ENCODE measurements around the gene ICE2. TPM values are rescaled to one million over a fixed set of nuclear protein-coding genes. Genes with fewer than 3 reads are reported as not detected.

ICE2 gene
- total RNA-seq, 2 experiments from 2014 or later: 72.0 to 72.8 TPM

DNA sequence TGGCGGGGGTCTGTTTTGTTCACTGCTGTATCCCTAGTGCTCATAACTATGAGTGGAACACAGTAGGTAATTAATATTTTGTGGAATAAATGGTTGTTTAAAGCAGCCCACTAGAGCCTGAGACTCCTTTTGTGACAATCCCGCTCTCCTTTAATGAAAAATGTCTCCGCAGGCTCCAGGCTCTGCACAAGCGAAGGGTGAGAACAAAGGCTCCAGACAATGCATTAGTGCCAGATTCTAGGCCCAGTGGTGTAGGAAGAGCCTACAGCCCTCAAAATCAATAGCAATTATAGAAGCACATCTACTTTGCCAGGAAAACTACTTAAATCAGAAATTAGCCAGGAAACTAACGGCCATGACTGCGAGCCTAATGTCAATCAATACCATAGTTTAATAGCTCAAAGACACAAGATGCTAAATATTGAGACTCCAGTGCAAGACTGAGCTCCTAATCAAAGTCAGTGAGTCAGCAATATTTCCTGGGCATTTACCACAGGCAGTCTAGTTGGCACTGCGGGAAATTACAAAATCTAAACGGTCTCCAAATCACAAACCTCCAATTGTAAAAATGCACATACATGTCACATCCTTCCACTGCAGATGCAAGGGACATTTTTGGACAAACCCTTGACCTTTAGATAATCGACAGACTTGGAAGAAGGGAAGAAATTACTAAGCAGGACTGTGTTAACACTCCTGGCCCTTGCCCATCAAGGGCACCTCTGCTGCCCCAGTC lies 83.5 kb downstream of the ICE2 start:
- H3K4me1 Mint-ChIP-seq: peaks cover 30% of the 10 kb centered on the region
- peaks cover 12% of the 10 kb centered on the region for H3K27me3 Mint-ChIP-seq
- H3K4me3 Mint-ChIP-seq: no peak overlapping the region
- no peak overlapping the region for H3K27ac Mint-ChIP-seq
- peaks cover 3% of the 10 kb centered on the region for H3K36me3 Mint-ChIP-seq
- DNase-seq: no peak
- no peaks in the 10 kb centered on the region for H3K9me3 Mint-ChIP-seq

DNA sequence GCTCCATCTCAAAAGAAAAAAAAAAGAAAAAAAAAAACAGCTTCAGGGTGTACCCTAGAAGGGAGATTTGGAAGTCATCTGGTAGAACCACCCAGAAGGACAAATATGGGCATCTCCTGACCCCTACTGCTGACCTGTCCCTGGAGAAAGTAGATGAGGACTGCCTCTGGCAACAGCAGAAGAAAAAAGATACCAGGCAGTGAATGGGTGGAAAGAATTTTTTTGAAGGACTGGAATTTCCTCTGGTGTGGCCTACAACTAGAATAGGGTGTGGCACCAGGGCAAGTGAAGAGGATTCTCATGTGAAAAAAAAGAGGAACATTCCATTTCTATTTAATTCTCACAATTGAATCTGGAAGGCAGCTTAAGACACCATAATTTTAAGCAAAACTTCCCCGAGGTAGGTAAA lies 84.2 kb downstream of the ICE2 start:
- H3K27me3 Mint-ChIP-seq: peaks cover 12% of the 10 kb centered on the region
- no peaks in the 10 kb centered on the region for H3K9me3 Mint-ChIP-seq
- H3K4me1 Mint-ChIP-seq: peaks cover 33% of the 10 kb centered on the region
- DNase-seq: no peak
- no peak overlapping the region for H3K27ac Mint-ChIP-seq
- H3K4me3 Mint-ChIP-seq: no peak overlapping the region
- H3K36me3 Mint-ChIP-seq: peaks cover 3% of the 10 kb centered on the region

- Mint-ChIP-seq H3K27me3 (peaks cover 8% of the 10 kb centered on the region), H3K36me3 (peaks cover 3% of the 10 kb centered on the region), H3K9me3 (no peaks in the 10 kb centered on the region), H3K4me3 (no peak overlapping the region), H3K27ac (no peak overlapping the region), H3K4me1 (peaks cover 36% of the 10 kb centered on the region)
- DNase-seq: no peak
These were observed 85.8 kb downstream of the ICE2 start for GRCh38 chr15:60392986-60393790.

- peaks cover 10% of the 10 kb centered on the region for H3K27me3 Mint-ChIP-seq
- no peaks in the 10 kb centered on the region for H3K9me3 Mint-ChIP-seq
- peak; percentile 20 for DNase-seq
- H3K4me1 Mint-ChIP-seq: peaks cover 35% of the 10 kb centered on the region
- H3K36me3 Mint-ChIP-seq: peaks cover 3% of the 10 kb centered on the region
- H3K4me3 Mint-ChIP-seq: no peak overlapping the region
- H3K27ac Mint-ChIP-seq: no peak overlapping the region
These were observed 86.3 kb downstream of the ICE2 start for GRCh38 chr15:60392601-60392985.

DNA sequence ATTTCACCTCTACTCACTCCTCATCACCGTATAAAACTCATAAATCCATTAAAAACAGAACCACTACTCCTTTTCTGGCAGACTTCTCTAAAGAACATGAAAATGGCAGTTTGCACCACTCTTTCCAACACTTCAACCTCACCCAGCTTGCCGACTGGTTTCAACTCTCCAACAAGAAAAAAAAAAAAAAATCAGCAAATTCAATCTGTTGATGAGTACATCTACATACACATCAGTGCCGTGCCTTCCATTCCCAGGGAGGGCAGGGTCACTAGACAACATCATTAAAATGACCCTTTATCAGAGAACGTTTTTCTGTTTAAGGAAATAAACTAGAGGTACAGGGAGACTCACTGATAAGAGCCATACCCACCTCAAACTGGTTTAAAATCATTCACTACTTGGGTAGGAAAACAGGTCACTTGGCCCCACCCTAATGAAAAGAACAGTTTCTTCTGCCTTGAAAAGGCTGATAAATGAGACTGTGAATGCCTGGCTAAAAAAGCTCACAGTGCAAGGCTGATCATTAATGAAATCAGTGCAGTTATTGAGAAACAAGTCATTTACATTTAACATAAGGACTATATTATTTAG lies 87.1 kb downstream of the ICE2 start:
- Mint-ChIP-seq H3K27me3 (peaks cover 18% of the 10 kb centered on the region), H3K27ac (no peak overlapping the region), H3K4me3 (no peak overlapping the region), H3K4me1 (peaks cover 30% of the 10 kb centered on the region), H3K9me3 (no peaks in the 10 kb centered on the region), H3K36me3 (peaks cover 3% of the 10 kb centered on the region)
- DNase-seq: no peak

DNA sequence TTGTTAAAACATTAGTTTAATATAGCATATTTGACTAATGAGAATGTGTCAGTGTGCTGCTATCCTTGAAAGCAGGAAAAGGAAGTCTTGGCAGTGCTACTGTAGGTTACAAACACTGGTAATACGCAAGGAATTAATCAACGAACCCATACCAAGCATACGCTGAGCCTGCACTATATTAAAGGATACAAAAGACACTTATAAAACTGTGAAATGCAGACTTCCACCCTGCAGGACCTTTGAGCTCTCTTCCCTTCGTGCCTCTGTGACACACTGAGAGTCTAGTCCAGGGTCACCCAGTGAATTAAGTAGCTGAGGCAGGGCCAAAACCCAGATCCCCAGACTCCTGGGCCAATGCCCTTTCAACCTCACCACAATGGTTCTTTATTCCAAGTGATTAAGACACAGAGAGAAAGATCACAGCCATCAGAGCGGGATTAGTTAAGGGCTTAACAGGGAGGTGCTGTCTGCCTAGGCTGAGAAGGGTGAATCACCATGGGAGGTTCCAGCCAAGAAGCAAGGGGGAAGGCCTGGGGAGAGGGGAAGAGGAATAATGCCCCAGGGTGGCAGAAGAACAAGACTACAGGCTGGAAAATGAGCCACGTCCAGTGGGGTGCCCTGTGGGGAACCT lies 88.0 kb downstream of the ICE2 start:
- Mint-ChIP-seq H3K4me3 (no peak overlapping the region), H3K4me1 (peaks cover 25% of the 10 kb centered on the region)
- DNase-seq: no peak

GRCh38 chr15:60390231-60390630 lies 88.7 kb downstream of the ICE2 start:
- Mint-ChIP-seq H3K4me3 (no peak overlapping the region), H3K27ac (no peak overlapping the region), H3K27me3 (peaks cover 12% of the 10 kb centered on the region), H3K36me3 (no peaks in the 10 kb centered on the region), H3K9me3 (no peaks in the 10 kb centered on the region), H3K4me1 (peaks cover 24% of the 10 kb centered on the region)
- no peak for DNase-seq

More for the DNA sequence above, 88.0 kb downstream of the ICE2 start:
- no peak overlapping the region for H3K27ac Mint-ChIP-seq
- no peaks in the 10 kb centered on the region for H3K9me3 Mint-ChIP-seq
- peaks cover 12% of the 10 kb centered on the region for H3K27me3 Mint-ChIP-seq
- H3K36me3 Mint-ChIP-seq: peaks cover under 1% of the 10 kb centered on the region

DNA sequence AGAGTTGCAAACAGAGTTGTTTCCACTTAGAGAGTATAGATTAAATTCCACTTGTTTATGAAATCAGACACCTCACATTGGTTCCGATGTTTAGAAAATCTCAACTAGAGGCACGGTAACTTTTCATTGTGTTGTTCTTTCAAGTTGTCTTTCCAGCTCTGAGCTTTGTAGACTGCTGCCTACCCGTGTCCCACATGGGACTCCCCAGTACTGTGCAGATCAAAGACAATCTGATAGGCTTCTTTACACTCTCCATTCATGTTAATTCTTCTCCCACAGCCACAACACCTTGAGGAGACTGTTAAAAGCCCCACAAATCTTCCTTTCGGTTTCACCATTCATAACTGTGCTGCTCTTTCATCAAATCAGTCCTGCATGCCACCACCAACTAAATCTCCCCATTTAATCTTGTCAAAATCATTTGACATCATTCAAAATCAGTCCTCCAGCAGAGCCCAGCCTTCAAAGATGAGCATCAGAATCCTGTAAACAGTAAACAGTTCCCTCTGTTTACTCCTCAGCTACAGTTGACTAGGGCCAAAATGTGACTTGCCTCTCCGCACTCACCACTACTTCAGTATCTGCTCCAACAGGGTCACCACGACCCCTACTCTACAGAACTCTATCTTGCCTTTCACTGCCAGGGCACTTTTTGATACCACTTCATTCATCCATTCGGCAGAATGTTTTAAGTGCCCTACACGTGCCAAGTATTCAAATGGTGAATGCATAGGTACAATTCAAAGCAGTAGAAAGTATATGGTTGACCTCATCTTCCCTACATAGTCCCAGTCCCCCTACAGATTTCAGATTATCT lies 89.5 kb downstream of the ICE2 start:
- DNase-seq: peak; percentile 19
- Mint-ChIP-seq H3K4me1 (peaks cover 24% of the 10 kb centered on the region), H3K36me3 (no peaks in the 10 kb centered on the region), H3K27me3 (peaks cover 12% of the 10 kb centered on the region), H3K9me3 (no peaks in the 10 kb centered on the region), H3K27ac (no peak overlapping the region), H3K4me3 (peak overlapping the region; percentile 5)

GRCh38 chr15:60387321-60387720 lies 91.6 kb downstream of the ICE2 start:
- Mint-ChIP-seq H3K4me3 (no peak overlapping the region), H3K9me3 (no peaks in the 10 kb centered on the region), H3K27me3 (peaks cover 12% of the 10 kb centered on the region), H3K27ac (no peak overlapping the region), H3K36me3 (no peaks in the 10 kb centered on the region), H3K4me1 (peaks cover 21% of the 10 kb centered on the region)
- no peak for DNase-seq

GRCh38 chr15:60386615-60387014 lies 92.3 kb downstream of the ICE2 start:
- Mint-ChIP-seq H3K9me3 (no peaks in the 10 kb centered on the region), H3K4me1 (peaks cover 21% of the 10 kb centered on the region), H3K4me3 (no peak overlapping the region), H3K27ac (no peak overlapping the region), H3K36me3 (no peaks in the 10 kb centered on the region), H3K27me3 (peaks cover 10% of the 10 kb centered on the region)
- DNase-seq: no peak

DNA sequence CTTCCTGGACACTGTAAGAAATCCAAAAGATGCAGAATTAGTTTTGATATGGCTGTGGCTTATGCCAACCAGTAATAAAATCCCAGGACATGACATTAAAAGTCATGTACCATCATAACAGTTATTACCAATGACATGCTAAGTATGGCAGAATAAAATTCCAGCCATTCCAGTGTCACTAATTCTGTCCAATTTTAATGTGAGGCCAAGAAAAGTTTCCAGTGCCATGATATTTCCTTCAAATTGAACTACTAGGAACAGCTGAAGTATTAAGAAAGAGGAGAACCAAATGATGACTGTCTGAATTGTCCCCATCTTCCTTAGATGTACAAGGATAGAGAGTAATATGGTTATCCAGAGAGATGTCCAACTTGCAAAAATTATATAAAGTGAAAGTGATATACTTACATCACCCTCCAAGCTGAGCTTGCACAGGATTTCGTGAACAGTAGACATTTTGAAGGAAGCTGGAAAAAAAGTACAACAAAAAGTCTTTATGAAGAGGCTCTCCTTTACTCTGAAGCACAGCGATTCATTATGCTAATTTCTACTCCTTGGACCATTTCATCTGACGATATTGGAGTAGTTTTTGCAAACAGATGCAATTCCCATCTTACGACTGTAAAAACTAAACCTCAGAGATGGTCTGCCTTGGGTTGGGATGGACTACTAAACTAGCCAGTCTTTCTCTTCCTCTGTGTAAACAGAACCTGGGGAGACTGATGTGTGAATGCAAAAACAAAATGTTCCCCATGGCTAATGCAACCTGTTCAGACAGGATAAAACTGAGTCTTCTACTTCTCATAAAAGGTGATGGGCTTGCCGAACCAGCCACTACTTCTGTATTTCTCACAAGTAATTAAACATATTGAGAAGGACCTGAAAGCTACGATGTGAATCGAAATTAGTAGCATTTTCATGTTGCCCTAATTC lies 93.1 kb downstream of the ICE2 start:
- Mint-ChIP-seq H3K4me1 (peaks cover 18% of the 10 kb centered on the region), H3K27ac (no peak overlapping the region), H3K9me3 (no peaks in the 10 kb centered on the region), H3K4me3 (no peak overlapping the region), H3K27me3 (peaks cover 9% of the 10 kb centered on the region), H3K36me3 (no peaks in the 10 kb centered on the region)
- no peak for DNase-seq

- no peak overlapping the region for H3K27ac Mint-ChIP-seq
- H3K4me3 Mint-ChIP-seq: no peak overlapping the region
- H3K36me3 Mint-ChIP-seq: no peaks in the 10 kb centered on the region
- H3K27me3 Mint-ChIP-seq: peaks cover 9% of the 10 kb centered on the region
- H3K9me3 Mint-ChIP-seq: no peaks in the 10 kb centered on the region
- H3K4me1 Mint-ChIP-seq: peaks cover 12% of the 10 kb centered on the region
- no peak for DNase-seq
These were observed 94.3 kb downstream of the ICE2 start for GRCh38 chr15:60384526-60385126.

DNA sequence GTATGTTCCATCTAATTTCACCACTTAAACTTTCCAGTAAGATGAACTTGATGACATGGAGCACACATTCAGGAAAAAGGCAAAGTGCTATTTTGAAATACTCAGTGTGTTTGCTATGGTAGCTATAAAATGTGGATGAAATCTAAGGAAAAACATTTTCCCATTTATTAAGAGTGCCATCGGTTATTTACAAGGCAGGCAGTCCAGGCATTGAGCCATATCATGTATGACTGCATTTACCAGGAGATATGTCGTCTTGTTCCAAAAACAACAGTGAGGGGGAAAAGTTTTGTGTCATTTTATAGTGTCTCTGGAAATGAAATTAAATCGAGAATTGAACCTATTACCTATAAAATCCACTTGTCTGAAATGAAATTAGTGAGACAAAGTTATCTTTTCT lies 94.9 kb downstream of the ICE2 start:
- peaks cover 7% of the 10 kb centered on the region for H3K4me1 Mint-ChIP-seq
- peaks cover 9% of the 10 kb centered on the region for H3K27me3 Mint-ChIP-seq
- H3K4me3 Mint-ChIP-seq: no peak overlapping the region
- no peaks in the 10 kb centered on the region for H3K9me3 Mint-ChIP-seq
- H3K36me3 Mint-ChIP-seq: no peaks in the 10 kb centered on the region
- no peak for DNase-seq
- H3K27ac Mint-ChIP-seq: no peak overlapping the region

Data from activated naive CD8-positive, alpha-beta T cell treated with anti-CD3 and anti-CD28 coated beads for 36 hours (primary cell).